ENCODE results near the gene CD180.

- TF ChIP-seq CTCF (IDR thresholded peaks at IDR 0.05; ENCODE audit: low read depth, low read length): no peak
- TF ChIP-seq EZH2phosphoT487 (IDR thresholded peaks at IDR 0.05; ENCODE audit: low read depth): no peak
Observed at GRCh38 chr5:67129768-67130167, 66.8 kb downstream of the CD180 start.
